ENCODE measurements around the gene RANBP3.
"Not testable (repeated sequence)": the region's sequence is repeated elsewhere in the genome, so short reads cannot be mapped to it uniquely, and the experiment has no call there.

RANBP3 gene

GRCh38 chr19:5977785-5978605 is at the start of gene RANBP3:
TSS of gene RANBP3 (minus strand) at chr19:5978140. CDS start at chr19:5978082, 58 bp downstream.
- peak; percentile 100 for DNase-seq (ENCODE audit: low read depth)
- Histone ChIP-seq H3K9ac (ENCODE audit: low read length) (peak within 1 kb of the TSS; percentile 96), H3K4me1 (ENCODE audit: control insufficient read depth, insufficient read depth, low read length) (peaks cover 31% of the 10 kb centered on the region), H3K36me3 (ENCODE audit: control insufficient read depth, insufficient read depth, low read length, severe bottlenecking) (peaks cover 7% of the 10 kb centered on the region), H3K27me3 (replicated peaks; ENCODE audit: control insufficient read depth, insufficient read depth, low read length) (no peaks in the 10 kb centered on the region), H3K9me3 (ENCODE audit: control insufficient read depth, low read length) (no peaks in the 10 kb centered on the region), H3K4me3 (ENCODE audit: low read length) (peak within 1 kb of the TSS; percentile 92)

- Histone ChIP-seq H3K4me3 (ENCODE audit: low read length) (no peak overlapping the region), H3K9ac (ENCODE audit: low read length) (no peak overlapping the region), H3K9me3 (ENCODE audit: control insufficient read depth, low read length) (no peaks in the 10 kb centered on the region), H3K4me1 (ENCODE audit: control insufficient read depth, insufficient read depth, low read length) (peaks cover 31% of the 10 kb centered on the region), H3K27me3 (replicated peaks; ENCODE audit: control insufficient read depth, insufficient read depth, low read length) (no peaks in the 10 kb centered on the region), H3K36me3 (ENCODE audit: control insufficient read depth, insufficient read depth, low read length, severe bottlenecking) (peaks cover 19% of the 10 kb centered on the region)
- no peak for DNase-seq (ENCODE audit: low read depth)
These were observed 48.7 kb upstream of the RANBP3 start for GRCh38 chr19:6026390-6027227.

- H3K4me3 ChIP-seq (ENCODE audit: low read length); DNase-seq (ENCODE audit: low read depth); H3K9ac ChIP-seq (ENCODE audit: low read length); H3K9me3 ChIP-seq (ENCODE audit: control insufficient read depth, low read length); H3K27me3 ChIP-seq (replicated peaks; ENCODE audit: control insufficient read depth, insufficient read depth, low read length): not testable (repeated sequence)
- Histone ChIP-seq H3K36me3 (ENCODE audit: control insufficient read depth, insufficient read depth, low read length, severe bottlenecking) (peaks cover 19% of the 10 kb centered on the region), H3K4me1 (ENCODE audit: control insufficient read depth, insufficient read depth, low read length) (peaks cover 17% of the 10 kb centered on the region)
These were observed 46.8 kb upstream of the RANBP3 start for GRCh38 chr19:6024756-6025155.

GRCh38 chr19:6023936-6024335 is 46.0 kb upstream of the RANBP3 start:
- Histone ChIP-seq H3K4me3 (ENCODE audit: low read length) (no peak overlapping the region), H3K9ac (ENCODE audit: low read length) (no peak overlapping the region), H3K27me3 (replicated peaks; ENCODE audit: control insufficient read depth, insufficient read depth, low read length) (no peaks in the 10 kb centered on the region), H3K9me3 (ENCODE audit: control insufficient read depth, low read length) (no peaks in the 10 kb centered on the region), H3K36me3 (ENCODE audit: control insufficient read depth, insufficient read depth, low read length, severe bottlenecking) (peaks cover 19% of the 10 kb centered on the region), H3K4me1 (ENCODE audit: control insufficient read depth, insufficient read depth, low read length) (peaks cover 14% of the 10 kb centered on the region)
- no peak for DNase-seq (ENCODE audit: low read depth)

DNA sequence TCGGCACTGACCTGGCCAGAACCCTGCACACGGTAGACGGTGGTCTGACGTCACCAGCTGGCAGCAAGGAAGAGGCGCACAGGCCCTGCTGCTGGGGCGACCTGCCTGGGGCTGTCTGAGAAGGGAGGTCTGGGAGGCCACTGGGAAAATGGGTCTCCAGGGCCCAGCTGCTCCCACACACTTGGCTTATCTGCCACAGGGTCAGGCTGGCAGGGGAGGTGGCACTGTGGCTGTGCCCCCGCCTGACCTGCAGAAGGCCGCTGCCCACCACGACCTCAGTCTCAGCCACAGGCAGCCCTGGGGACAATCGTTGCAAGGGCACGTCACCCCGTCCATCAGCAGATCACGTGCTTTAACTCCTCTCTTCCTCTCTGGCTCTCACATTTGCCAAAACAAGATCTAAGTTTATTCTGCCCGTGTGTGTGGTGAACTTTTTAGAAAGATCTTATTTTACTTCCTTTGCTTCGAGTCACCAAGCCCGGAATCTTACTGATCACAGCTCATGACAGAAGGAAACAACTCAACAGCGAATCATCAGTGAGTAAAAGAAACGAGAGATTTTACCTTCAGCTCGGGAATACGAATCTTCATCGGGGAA is 45.2 kb upstream of the RANBP3 start:
- no peaks in the 10 kb centered on the region for H3K27me3 ChIP-seq (replicated peaks; ENCODE audit: control insufficient read depth, insufficient read depth, low read length)
- H3K36me3 ChIP-seq (ENCODE audit: control insufficient read depth, insufficient read depth, low read length, severe bottlenecking): peaks cover 19% of the 10 kb centered on the region
- H3K9me3 ChIP-seq (ENCODE audit: control insufficient read depth, low read length): no peaks in the 10 kb centered on the region
- no peak overlapping the region for H3K9ac ChIP-seq (ENCODE audit: low read length)
- H3K4me3 ChIP-seq (ENCODE audit: low read length): no peak overlapping the region
- peak; percentile 45 for DNase-seq (ENCODE audit: low read depth)
- H3K4me1 ChIP-seq (ENCODE audit: control insufficient read depth, insufficient read depth, low read length): peaks cover 14% of the 10 kb centered on the region

- no peaks in the 10 kb centered on the region for H3K9me3 ChIP-seq (ENCODE audit: control insufficient read depth, low read length)
- no peak overlapping the region for H3K9ac ChIP-seq (ENCODE audit: low read length)
- H3K27me3 ChIP-seq (replicated peaks; ENCODE audit: control insufficient read depth, insufficient read depth, low read length): no peaks in the 10 kb centered on the region
- peaks cover 14% of the 10 kb centered on the region for H3K4me1 ChIP-seq (ENCODE audit: control insufficient read depth, insufficient read depth, low read length)
- no peak for DNase-seq (ENCODE audit: low read depth)
- H3K36me3 ChIP-seq (ENCODE audit: control insufficient read depth, insufficient read depth, low read length, severe bottlenecking): peaks cover 19% of the 10 kb centered on the region
- H3K4me3 ChIP-seq (ENCODE audit: low read length): no peak overlapping the region
These were observed 44.7 kb upstream of the RANBP3 start for GRCh38 chr19:6022570-6023064.

GRCh38 chr19:6021878-6022569 is 44.1 kb upstream of the RANBP3 start:
- Histone ChIP-seq H3K4me1 (ENCODE audit: control insufficient read depth, insufficient read depth, low read length) (peaks cover 14% of the 10 kb centered on the region), H3K4me3 (ENCODE audit: low read length) (no peak overlapping the region), H3K9ac (ENCODE audit: low read length) (no peak overlapping the region)

DNA sequence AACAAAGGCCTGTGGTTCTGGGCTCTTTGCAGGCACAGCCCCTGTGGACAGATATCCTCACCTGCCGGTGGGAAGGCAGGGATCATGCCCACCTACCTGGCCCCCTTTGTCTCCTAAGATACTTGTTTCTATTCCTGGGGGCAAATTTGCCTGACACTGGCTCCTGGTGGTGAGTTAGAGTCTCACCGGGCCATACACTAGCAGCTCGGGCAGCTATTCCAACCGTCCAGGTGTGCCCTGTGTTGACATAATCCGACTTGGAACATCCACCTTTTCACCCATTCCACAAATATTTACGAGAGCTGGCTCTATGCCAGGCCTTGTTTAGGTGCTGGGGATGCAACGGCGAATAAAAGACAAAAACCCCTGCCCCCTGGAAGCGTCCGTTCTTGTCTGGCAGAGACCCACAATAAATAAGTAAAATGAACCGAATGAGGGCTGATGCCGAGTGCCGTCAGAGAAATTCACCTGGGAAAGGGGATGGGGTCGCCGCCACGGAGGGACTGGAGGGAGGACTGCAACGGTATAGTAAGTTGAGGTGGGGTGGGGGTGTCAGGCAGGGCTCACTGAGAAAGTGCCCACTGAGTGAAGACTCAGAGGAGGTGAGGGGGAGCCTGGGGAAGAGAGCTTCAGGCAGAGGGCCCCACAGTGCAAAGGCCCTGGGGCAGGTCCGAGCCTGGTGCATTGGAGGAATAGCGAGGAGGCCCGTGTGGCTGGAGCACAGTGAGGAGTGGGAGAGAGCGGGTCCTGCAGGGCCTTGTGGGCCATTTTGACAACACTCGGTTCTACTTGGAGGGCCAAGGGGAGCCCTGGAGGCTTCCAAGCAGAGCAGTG is 43.2 kb upstream of the RANBP3 start:
- Histone ChIP-seq H3K4me1 (ENCODE audit: control insufficient read depth, insufficient read depth, low read length) (peaks cover 14% of the 10 kb centered on the region), H3K9me3 (ENCODE audit: control insufficient read depth, low read length) (no peaks in the 10 kb centered on the region), H3K4me3 (ENCODE audit: low read length) (no peak overlapping the region), H3K27me3 (replicated peaks; ENCODE audit: control insufficient read depth, insufficient read depth, low read length) (no peaks in the 10 kb centered on the region), H3K36me3 (ENCODE audit: control insufficient read depth, insufficient read depth, low read length, severe bottlenecking) (peaks cover 7% of the 10 kb centered on the region), H3K9ac (ENCODE audit: low read length) (no peak overlapping the region)
- DNase-seq (ENCODE audit: low read depth): no peak

More at GRCh38 chr19:6021878-6022569, 44.1 kb upstream of the RANBP3 start:
- no peaks in the 10 kb centered on the region for H3K27me3 ChIP-seq (replicated peaks; ENCODE audit: control insufficient read depth, insufficient read depth, low read length)
- peak; percentile 76 for DNase-seq (ENCODE audit: low read depth)
- H3K9me3 ChIP-seq (ENCODE audit: control insufficient read depth, low read length): no peaks in the 10 kb centered on the region
- peaks cover 16% of the 10 kb centered on the region for H3K36me3 ChIP-seq (ENCODE audit: control insufficient read depth, insufficient read depth, low read length, severe bottlenecking)

DNA sequence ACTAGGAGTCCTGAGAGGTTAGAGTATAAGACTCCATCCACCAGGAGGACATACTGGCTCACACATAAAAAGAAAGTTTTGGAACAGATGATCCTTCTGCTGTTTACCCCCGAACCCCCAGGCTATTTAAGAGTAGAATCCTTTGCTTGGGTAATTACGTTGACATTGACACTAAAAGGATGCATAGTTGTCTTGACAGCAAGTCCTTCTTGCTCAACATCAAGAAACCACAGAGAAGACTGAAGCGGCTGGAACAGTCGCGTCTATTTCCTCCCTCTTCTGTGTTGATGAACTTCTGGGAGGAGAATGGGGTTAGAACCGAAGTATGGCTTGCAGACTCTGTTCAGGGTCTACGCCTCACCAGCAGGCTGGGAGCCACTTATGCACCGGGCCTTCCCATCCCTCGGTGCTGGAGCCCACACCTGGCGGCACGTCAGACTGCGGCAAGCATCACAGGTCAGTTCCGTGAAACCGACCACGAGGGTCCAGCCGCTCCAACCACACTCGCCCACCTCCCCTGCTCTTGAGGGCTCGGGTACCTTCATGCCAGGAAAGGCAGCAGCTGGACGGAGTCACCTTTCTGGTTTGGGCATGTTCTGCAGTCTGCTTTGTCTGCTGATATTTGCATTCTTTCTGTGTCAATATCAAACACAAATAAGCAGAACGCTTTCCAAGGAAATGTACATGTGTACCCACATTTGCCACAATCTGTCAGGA is 42.4 kb upstream of the RANBP3 start:
- peaks cover 14% of the 10 kb centered on the region for H3K4me1 ChIP-seq (ENCODE audit: control insufficient read depth, insufficient read depth, low read length)
- peaks cover 5% of the 10 kb centered on the region for H3K36me3 ChIP-seq (ENCODE audit: control insufficient read depth, insufficient read depth, low read length, severe bottlenecking)
- H3K9me3 ChIP-seq (ENCODE audit: control insufficient read depth, low read length): no peaks in the 10 kb centered on the region
- no peak for DNase-seq (ENCODE audit: low read depth)
- H3K4me3 ChIP-seq (ENCODE audit: low read length): no peak overlapping the region
- H3K9ac ChIP-seq (ENCODE audit: low read length): no peak overlapping the region
- H3K27me3 ChIP-seq (replicated peaks; ENCODE audit: control insufficient read depth, insufficient read depth, low read length): no peaks in the 10 kb centered on the region

DNA sequence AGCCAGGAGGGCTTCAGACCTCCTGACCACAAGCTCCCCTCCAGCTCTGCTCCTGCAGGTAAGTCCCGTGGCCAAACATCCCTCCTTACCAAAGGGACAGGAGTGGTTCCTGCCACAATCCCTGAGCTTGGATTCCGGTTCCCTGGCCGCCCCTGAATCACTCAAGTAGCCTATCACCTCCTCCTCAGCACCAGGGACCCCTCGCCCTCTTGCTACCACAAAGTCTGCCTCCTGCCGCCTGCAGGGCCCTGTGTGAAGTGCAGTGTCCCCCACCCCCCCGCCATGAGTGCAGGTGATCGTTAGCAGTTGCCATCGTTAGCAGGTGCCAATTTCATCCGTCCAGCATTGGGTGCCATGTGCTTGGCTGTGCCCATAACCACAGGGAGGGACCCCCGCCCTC is 40.8 kb upstream of the RANBP3 start:
- Histone ChIP-seq H3K27me3 (replicated peaks; ENCODE audit: control insufficient read depth, insufficient read depth, low read length) (no peaks in the 10 kb centered on the region), H3K4me1 (ENCODE audit: control insufficient read depth, insufficient read depth, low read length) (peaks cover 14% of the 10 kb centered on the region)

More for the DNA sequence above, 40.8 kb upstream of the RANBP3 start:
- no peaks in the 10 kb centered on the region for H3K9me3 ChIP-seq (ENCODE audit: control insufficient read depth, low read length)
- H3K4me3 ChIP-seq (ENCODE audit: low read length): no peak overlapping the region
- H3K36me3 ChIP-seq (ENCODE audit: control insufficient read depth, insufficient read depth, low read length, severe bottlenecking): no peaks in the 10 kb centered on the region
- no peak overlapping the region for H3K9ac ChIP-seq (ENCODE audit: low read length)
- no peak for DNase-seq (ENCODE audit: low read depth)

All from adipocyte (in vitro differentiated cells).